Adipose tissue (tissue), 3 donors: Measurements from ENCODE around the gene AHCYL1. TPM values are rescaled to one million over a fixed set of nuclear protein-coding genes. Genes with fewer than 3 reads are reported as not detected.
A peak's percentile ranks its signal among the peaks of the same experiment; 100 is the strongest.

Source experiments
- H3K27ac ChIP-seq: one replicate; pipeline ENCODE4 v1.5.1; 2013; ENCODE audit warnings: low read depth, low read length
- WGBS, 3 donors: extraction: QIAGEN DNeasy Blood & Tissue Kit; methylation state at CpG; one replicate each; pipeline ENCODE4 v1.1.7; 2013; 5-methylcytosine and 5-hydroxymethylcytosine counted together
- polyA plus RNA-seq, 3 donors: library from polyadenylated mRNA; stranded (reverse); fragments of 200-250 nt; gene quantifications; one replicate each; pipeline ENCODE4 v1.2.3, GENCODE V29; 2013
- donor health status: healthy with polysubstance abuse.
- donor health status: Bipolar disorder and iron deficiency.
- donor health status: healthy.

The AHCYL1 gene
- polyA plus RNA-seq, 3 donors: 36.7 to 73.6 (median 67.0) TPM

DNA sequence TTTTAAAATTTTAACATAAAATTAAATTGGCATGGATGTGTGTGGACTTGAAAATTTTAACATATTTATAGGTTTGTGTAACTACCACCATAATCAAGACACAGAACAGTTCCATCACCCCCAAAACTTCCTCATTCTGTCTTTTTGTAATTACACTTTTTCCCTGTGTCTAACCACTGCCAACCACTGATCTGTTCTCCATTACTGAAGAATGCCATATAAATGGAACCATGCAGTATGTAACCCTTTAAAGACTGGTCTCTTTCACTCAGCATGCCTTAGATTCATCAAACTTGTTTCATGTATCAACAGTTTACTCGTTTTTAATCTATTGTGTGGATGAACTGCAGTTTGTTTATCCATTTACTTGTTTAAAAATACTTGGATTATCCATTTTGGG is 13.0 kb upstream of the AHCYL1 start:
- 33 to 64% (median 51%) methylated on average over 1 of the region's 1 CpG for WGBS, 3 donors
- no peak overlapping the region for H3K27ac ChIP-seq

DNA sequence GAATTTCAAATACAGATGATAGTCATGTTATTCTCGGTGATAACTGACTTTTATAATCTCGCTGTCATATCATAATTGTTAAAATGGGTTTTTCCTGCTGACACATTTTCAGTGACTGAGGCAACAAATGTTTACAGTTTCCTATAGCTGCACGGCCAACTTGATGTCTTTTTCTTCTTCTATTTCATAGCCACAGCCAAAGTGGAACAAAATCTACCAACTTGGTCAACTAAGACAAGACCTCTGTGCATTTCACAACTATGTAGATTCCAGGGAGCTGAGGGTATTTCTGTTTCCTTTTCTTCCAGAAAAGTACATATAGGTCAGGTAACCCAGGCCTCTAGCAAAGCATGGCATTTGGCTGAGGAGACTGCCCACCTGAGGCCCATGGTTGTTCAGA is 10.4 kb upstream of the AHCYL1 start:
- WGBS, 3 donors: 92 to 94% (median 93%) methylated on average over 3 of the region's 3 CpGs
- H3K27ac ChIP-seq: no peak overlapping the region

DNA sequence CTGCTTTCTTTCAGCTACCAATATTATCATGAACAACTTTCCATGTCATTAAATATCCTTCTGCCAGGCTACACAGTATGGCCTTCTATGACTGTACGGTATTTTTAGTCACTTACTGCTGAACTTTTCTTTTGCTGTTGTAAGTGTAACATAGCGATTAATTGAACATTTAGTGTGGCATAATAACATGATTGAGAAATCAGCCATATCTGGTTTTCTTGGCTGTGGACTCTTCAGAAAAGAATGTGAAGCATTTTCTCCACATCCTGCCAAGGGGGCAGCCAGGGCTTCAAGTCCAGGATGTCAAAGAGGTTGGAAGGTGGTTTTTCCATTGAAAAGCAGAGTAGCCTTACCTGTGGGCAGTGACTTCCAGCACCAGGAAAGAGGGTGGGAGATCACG is 8.8 kb upstream of the AHCYL1 start:
- 69 to 86% (median 70%) methylated on average over 3 of the region's 3 CpGs for WGBS, 3 donors
- H3K27ac ChIP-seq: no peak overlapping the region

DNA sequence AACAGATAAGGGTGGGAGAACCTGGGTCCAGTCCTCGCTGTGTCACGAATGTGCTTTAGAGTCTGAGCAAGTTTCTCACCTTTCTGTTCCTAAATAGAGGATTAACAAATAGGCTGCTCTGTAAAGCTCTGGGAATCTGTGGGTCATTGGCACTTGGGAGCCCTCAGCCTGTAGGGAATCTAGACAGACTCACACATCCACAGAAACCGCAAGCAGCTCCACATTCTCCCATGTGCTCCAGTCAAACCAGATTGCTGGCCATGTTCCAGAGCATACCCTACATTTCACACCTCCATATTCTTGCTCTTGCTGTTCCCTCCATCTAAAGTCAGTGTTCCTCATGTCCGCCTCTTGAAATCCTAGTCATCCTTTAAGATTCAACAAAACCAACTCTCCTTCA is 7.8 kb upstream of the AHCYL1 start:
- 90 to 94% (median 93%) methylated on average over 4 of the region's 4 CpGs for WGBS, 3 donors

DNA sequence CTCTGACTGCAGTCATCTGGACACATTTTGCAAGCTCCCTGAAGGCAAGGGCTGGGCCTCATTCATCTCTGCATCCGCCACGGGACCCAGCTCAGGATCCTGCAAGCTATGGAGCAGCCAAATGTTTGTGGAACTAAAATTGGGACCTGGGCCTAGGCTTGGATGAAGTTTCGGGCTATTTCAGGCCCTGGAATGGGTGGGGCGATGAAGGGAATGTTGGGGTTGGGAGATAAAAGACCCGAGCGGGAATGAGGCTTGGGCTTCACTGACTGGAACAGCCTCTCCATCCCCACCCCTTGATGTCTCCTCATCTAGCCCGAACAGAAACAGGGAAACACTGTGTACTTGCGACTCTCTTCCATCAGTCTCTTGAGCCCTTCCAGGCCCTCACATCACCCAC is 7.3 kb upstream of the AHCYL1 start:
- WGBS, 3 donors: 68 to 92% (median 71%) methylated on average over 8 of the region's 8 CpGs
- no peak overlapping the region for H3K27ac ChIP-seq

More for the DNA sequence above, 7.8 kb upstream of the AHCYL1 start:
- no peak overlapping the region for H3K27ac ChIP-seq

DNA sequence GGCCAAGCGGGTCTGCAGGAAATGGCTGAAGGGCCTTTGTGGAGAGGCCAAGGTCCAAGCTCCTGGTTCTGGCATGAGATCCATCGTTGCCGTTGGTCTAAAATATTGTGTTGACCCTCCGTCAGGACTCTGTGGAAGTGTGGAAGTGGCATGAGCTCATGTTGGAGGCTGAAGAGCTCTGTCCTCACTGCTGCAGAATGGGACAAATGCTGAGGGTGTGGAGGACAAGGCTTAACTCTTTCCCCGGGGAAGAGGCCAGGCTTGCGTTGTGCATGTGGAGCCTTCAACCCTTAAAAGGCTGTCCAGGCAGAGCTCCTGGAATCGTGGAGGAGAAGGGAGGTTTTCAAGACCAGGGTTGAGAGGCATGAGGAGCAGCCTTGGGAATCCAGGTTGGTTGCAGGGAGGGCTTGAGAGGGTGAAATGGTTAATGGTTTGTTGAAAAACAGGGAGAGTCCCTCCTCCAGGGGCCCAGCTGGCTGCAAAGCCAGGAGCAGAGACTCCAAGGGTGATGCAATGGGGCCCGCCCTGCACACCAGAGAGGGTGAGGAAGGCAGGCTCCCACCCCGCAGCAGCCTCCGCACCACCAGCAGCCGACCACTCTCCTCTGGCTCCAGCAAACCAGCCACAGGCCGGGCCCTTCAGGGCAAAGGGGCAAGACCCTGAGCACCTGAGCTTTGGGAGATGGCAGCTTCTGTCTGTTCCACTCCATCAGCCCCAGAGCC is 6.7 kb upstream of the AHCYL1 start:
- no peak overlapping the region for H3K27ac ChIP-seq
- WGBS, 3 donors: 70 to 81% (median 70%) methylated on average over 12 of the region's 12 CpGs

DNA sequence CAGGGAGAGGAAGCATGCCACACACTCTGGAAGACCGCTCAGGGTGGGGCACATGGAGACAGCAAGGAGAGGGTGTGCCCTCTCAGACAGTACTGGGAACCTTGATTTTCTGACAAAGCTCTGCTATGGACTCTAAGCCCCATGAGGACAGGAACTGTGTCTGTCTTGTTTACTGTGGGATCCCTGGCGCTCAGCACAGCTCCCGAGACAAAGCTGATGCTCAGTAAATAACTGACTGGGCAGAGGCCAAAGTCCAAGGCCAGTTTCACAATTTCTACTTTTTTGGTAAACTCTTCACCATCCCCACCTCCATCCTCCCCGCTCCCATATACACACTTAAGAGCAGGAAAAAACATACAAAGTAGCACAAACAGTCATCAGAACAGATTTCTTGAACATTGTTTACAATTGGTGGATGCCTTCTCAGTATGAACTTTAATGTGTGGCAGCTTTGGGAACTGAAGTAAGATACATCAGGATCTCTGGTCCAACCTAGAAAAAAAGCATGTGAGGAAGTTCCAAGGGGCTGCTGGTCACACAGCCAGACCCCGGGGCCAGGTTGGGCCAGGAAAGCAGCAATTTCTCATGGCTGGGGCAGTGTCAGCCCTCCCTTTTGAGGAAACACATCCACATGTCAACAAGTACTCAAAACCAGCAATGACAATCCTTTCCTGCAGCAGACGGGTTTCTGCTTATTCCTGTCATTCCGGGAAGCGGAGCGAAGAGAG is 5.6 kb upstream of the AHCYL1 start:
- no peak overlapping the region for H3K27ac ChIP-seq
- 62 to 79% (median 73%) methylated on average over 9 of the region's 9 CpGs for WGBS, 3 donors

DNA sequence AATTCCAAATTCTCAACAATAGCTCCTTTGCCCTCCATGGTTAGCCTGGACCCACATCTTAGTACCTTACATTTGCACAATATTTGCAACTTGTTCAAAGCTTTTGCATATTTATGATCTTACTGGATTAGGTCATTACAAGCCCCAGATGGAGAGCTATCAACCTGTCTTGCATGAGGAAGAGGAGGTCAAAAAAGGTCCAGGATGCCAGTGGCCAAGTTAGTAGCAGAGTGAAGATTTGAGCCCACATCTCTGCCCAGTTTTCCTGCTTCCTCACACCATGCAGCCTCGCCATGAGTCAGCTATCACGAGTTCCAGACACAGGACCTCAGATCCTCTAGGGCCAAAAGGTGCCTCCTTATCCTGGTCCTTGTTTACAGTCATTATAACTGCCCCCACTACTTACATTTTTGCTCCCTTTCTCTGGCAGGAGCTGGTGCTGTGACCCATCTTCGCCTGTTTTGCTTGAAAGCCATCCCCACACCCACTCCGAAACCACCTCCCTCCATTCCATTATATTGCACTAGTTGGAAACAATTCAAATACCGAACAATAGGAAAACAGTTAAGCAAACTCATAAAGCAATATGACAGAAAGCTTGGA is 5.0 kb upstream of the AHCYL1 start:
- no peak overlapping the region for H3K27ac ChIP-seq
- 34 to 53% (median 45%) methylated on average over 5 of the region's 5 CpGs for WGBS, 3 donors

DNA sequence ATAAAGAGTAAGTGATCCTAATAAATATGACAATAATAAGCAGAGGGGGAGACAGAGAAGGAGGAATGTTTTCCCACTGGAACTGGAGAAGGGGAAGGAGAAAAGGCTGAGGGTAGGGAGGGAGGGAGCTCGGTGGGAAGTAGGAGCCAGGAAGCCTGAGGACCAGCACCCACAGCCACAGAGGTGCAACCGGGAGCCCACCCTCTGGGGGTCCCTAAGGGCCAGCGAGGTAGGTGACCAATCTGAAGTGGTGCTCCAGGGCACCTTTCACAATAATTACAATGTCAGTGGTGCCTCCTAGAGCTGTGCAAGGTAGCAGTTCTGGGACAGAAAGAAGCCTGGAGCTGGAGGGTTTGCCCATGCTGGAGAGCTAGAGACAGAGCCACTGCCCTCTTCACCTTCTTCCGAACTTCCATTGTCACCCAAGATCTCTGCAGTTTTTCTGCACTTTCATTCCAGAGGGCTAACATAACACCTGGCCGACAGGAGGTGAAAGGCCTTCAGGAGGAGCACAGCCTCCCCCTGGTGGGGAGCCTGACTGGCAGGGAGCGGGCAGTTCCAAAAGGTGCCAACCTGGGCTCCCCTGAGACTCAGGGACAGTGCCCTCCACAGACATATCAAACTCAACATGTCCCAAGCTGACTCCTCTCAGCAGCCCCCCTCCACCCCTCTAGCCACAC is 4.1 kb upstream of the AHCYL1 start:
- WGBS, 3 donors: 45 to 60% (median 57%) methylated on average over 6 of the region's 6 CpGs
- H3K27ac ChIP-seq: no peak overlapping the region

DNA sequence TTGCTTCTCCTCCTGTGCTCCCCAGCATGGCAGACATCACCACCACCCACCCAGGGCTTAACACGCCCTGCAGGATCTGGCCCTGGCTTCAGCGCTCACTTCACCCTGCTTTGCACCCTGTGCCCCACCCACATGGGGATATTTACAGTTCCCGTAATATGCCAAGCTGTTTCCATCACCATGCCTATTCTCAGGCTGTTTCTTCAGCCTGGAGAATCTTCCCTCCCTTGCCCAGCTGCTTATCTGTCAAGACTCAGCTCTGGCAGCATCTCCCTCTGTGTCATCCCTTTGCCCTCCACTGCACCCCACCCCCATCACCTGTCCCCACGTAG is 3.6 kb upstream of the AHCYL1 start:
- WGBS, 3 donors: 61 to 75% (median 73%) methylated on average over 4 of the region's 4 CpGs

DNA sequence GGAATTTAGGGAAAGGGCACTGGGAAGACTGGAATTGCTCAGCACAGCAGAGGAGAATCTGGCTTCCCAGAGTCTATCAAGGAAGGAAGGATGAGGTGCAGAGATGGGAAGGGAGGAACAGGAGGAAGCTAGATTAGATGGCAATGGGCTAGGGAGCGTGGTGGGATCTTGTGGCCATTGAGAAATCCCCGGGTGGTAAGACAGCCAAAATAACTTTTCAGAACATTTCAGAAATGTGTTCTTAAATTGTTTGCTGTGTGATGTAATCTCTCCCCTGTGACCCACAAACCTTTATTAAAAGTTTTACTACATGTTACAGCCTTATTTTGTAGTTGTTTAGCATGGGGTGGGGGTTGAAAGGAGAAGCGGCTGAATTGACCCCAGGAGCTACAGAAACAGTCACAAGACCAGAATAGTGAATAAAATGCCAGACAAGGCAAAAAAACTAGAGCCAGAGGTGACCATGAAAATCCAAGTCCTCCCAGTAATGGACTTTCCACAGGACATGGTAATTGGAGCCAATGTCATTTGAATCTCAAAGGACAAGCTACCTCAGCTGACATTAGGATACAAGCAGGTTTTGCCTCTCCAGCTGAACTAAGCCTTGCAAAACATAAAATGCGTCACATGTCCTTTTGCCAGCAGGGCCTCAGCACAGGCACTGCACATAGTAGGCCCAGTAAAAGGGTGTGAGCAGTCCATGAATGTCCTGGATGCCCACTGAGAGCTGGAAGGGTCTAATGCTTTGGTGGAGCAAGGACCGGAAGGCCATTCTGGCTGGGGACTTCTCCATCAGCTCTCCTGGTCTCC is 980 bp upstream of the AHCYL1 start:
- H3K27ac ChIP-seq: peak overlapping the region; percentile 5
- 35 to 60% (median 43%) methylated on average over 5 of the region's 5 CpGs for WGBS, 3 donors

More for the DNA sequence above, 3.6 kb upstream of the AHCYL1 start:
- no peak overlapping the region for H3K27ac ChIP-seq

DNA sequence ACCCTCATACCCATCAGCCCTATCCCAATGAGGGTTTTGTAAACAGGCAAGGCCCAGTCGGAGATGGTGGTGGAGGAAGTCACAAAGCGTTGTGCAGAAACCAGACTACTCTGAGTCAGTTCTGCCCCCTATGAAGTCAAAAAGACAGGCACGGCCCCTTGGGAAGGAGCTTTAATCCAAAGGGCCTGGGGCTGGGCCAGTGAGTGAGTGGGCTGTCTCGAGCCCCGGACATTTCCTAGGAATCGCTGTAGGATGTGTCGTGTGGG is 442 bp upstream of the AHCYL1 start:
- H3K27ac ChIP-seq: peak overlapping the region; percentile 5
- WGBS, 3 donors: 5 to 14% (median 8%) methylated on average over 7 of the region's 7 CpGs

DNA sequence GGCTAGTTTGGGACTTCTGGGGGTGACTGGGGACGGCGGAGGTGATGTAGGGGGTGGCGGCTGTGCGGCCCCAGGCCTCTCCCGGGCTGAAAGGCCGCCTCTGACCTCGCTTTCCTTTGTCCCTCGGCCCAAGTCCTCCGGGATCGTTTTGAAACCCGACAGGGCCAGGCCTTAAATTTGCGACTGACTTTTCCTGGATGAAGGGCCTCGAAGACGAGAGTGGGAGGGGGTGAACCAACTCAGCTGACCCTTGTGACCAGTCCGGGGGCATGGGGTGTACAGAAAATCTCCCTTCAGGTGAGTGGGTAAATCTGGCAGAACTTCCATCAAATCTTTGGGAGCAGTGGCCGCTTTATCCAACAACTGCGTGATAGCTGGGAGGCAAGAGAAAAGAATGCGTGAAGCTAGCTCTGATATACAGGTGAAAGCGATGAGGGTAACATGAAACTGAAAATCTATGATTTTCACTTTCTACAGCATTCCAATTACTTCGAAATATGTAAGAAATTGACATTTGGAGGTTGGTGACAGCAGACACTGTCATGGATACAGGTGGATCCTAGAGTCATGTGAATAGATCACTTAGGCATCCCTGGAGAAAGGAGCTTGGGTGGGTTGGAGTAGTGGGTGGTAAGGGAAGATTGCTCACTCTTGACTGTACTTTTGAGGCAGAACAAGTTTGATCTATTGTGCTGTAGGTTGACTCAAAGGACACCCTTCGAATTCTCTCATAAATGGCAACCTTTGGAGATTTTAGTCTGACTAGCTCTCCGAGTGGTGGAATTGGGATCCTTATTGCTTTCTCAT is 885 bp downstream of the AHCYL1 start:
- H3K27ac ChIP-seq: peak overlapping the region; percentile 80
- WGBS, 3 donors: 4 to 13% (median 12%) methylated on average over 22 of the region's 22 CpGs

DNA sequence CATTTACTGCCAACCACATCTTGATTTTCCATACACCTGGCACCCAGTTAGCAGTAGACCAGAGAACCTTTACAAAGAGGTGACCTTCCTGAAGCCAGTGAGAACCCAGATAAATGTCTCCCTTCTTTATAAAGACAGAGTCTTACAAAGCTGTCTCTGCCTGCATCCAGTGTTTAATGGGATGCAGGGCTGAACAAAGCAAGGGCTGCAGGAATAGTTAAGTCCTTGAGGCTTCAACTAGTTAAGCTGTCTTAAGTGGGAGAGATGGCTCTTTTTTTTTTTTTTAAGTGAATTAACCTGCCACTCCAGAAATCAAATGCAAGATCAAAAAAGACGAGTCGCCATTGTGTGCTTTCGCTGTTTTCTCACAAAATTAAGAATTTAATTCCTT is 1.5 kb downstream of the AHCYL1 start:
- 69 to 90% (median 80%) methylated on average over 3 of the region's 3 CpGs for WGBS, 3 donors
- no peak overlapping the region for H3K27ac ChIP-seq

DNA sequence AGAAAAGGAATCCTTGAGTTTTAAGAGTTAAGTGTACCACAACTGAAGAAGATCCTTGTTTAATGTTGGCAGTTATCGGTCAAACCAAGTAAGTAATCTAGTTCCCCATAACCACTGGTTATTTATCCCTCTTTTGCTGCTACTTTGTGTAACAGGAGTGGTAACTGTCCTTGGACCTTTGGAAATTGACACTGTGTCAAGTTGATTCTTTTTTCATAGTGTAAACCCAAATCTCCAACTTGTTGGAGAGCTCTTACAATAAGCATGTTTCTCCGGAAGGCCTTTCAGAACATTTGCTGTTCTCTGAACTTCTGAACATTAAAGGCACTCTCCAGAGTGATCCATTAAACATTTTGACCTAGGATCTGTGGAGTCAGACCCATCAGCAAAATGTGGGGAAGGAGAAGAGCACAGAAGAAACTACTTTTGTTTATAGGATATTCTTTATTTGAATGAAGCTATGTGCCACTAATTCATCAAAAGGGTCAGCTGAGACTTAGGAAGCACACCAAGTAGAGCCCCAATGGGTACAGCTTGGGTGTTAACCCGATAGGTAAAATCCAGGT is 3.9 kb downstream of the AHCYL1 start:
- H3K27ac ChIP-seq: no peak overlapping the region
- WGBS, 3 donors: 74 to 97% (median 91%) methylated on average over 3 of the region's 3 CpGs

DNA sequence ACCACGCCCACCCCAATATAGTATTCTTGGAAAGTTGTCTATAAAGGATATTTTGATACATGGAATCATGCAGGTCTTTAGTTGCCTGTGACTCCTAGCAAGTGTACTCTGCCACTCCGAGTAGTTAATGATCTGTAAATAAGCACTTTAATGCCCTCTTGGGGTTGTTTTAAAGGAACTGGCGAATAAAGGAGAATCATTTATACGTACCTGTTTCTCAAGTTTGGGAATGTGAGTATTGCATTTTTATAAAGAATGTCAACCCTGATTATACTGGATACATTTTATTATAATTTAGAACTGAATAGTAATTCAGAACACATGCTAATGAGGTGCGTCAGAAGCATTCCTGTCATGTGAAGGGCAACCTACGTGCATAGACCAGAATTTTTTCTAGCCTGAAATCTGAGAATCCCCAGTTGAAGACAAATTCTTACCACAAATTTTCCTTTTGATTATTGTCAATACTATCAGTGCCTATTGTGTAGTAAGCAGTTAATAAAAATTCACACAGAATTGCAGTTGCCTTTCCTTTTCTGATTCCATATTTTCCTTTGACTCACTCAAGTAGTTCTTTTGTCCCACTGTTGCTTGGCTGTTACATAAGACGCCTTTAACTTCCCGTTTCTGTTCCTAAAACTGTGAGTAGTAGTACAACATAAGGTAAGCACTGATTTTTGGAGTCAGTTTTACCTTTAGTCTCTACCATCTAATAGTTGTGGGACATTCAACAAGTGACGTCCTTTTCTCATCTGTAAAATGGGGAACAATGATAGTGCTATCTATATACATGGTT is 5.1 kb downstream of the AHCYL1 start:
- 70 to 81% (median 77%) methylated on average over 9 of the region's 9 CpGs for WGBS, 3 donors
- H3K27ac ChIP-seq: no peak overlapping the region

DNA sequence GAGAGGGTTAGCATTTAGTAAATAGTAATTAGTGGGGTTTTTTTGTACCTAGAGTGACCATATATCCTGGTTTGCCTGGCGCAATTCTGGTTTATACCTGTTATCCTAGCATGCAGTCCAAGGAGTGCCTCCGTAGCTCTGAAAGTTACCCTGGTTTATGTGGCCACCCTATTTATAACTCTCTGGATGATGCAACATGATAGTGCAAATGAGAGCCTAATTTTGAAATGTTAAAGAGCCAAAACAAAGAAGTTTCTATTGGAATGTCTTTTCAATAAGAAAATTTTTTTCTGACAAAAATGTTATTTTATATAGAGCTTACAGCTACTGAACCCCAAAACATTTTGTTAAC is 5.7 kb downstream of the AHCYL1 start:
- H3K27ac ChIP-seq: no peak overlapping the region

More for the DNA sequence above, 5.7 kb downstream of the AHCYL1 start:
- 65 to 78% (median 74%) methylated on average over 2 of the region's 2 CpGs for WGBS, 3 donors
